Neutrophil (primary cell): ENCODE measurements around the gene YBX1.

Experiments used
- H3K27ac ChIP-seq: fragments of 200-600 bp; sonication (generic); 2 replicates; pipeline ENCODE4 v1.5.1; 2016; ENCODE audit warnings: mild to moderate bottlenecking, moderate library complexity
- H3K27me3 ChIP-seq: fragments of 200-600 bp; sonication (generic); 2 replicates; pipeline ENCODE4 v1.6.0; 2016; ENCODE audit warnings: mild to moderate bottlenecking
- H3K36me3 ChIP-seq: fragments of 200-600 bp; sonication (generic); 2 replicates; pipeline ENCODE4 v1.5.1; 2017
- H3K4me1 ChIP-seq, 2 experiments: fragments of 200-600 bp in 1 of 2; sonication (generic) in 1 of 2; 1 replicate in 1 of 2; 2 replicates in 1 of 2; pipeline versions ENCODE4 v1.5.1 to v1.6.1; 2013 to 2016; ENCODE audit warnings: low read depth in 1 of 2, low read length in 1 of 2, mild to moderate bottlenecking in 1 of 2, moderate library complexity in 1 of 2; ENCODE audit not compliant: control insufficient read depth in 1 of 2, insufficient read depth in 1 of 2
- H3K4me3 ChIP-seq, 2 experiments: fragments of 200-600 bp in 1 of 2; sonication (generic) in 1 of 2; 1 replicate in 1 of 2; 2 replicates in 1 of 2; pipeline ENCODE4 v1.5.1; 2013 to 2016; ENCODE audit warnings: low read depth in 1 of 2, low read length in 1 of 2, mild to moderate bottlenecking in 1 of 2, moderate library complexity in 1 of 2
- H3K9me3 ChIP-seq: fragments of 200-600 bp; sonication (generic); 2 replicates; pipeline ENCODE4 v1.5.1; 2016
- TF ChIP-seq, protein P1 (sequence below): fragments of 200-600 bp; sonication (generic); IDR thresholded peaks from 2 replicates; pipeline ENCODE4 v1.5.1; 2016; ENCODE audit warnings: antibody characterized with exemption

The YBX1 gene

GRCh38 chr1:42742617-42743316 is 60.5 kb downstream of the YBX1 start:
- Histone ChIP-seq H3K4me1 (no peaks in the 10 kb centered on the region), H3K27ac (no peak overlapping the region)

DNA sequence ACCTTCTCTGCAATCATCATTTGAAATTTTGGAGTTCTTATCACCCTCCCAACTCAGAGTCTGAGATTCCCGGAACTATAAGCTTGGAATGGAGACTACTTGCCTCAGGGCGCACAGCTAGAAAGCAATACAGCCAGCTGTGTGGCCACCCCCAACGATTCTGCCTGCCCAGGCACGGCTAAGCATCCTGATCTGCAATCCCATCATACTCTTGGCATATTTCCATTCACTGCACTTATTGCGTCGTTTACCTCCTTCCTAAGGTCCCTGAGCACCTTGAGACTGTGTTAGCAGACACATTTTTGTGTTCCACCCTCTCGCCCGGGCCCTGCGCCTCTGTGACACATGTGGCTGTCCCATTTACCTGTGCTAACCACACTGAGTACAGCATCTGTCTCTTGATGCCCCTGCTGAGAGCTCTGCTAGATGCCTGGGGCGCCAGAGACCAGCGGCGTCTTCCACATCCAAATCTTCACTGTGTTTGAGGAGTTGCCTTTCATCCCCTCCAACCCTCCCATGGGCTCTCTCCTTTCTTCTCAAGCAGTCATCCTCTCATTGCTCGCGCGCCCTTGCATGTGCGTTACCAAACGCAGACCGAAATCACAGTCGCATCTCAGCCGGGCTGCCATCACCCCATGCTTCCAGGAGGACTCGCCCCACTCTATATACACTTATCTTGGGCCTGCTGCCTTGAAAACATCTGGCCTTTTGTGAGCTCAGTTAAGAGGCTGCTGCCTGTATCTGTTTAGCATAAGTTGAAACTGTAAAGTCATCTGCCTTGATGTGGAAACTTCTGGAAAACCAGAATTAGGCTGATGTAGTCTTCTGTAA is 61.3 kb downstream of the YBX1 start:
- Histone ChIP-seq H3K4me3 (no peak overlapping the region), H3K27ac (no peak overlapping the region), H3K4me1 (no peaks in the 10 kb centered on the region), H3K27me3 (no peaks in the 10 kb centered on the region), H3K36me3 (peaks cover 29% of the 10 kb centered on the region), H3K9me3 (no peaks in the 10 kb centered on the region)
- TF ChIP-seq, protein P1, sequence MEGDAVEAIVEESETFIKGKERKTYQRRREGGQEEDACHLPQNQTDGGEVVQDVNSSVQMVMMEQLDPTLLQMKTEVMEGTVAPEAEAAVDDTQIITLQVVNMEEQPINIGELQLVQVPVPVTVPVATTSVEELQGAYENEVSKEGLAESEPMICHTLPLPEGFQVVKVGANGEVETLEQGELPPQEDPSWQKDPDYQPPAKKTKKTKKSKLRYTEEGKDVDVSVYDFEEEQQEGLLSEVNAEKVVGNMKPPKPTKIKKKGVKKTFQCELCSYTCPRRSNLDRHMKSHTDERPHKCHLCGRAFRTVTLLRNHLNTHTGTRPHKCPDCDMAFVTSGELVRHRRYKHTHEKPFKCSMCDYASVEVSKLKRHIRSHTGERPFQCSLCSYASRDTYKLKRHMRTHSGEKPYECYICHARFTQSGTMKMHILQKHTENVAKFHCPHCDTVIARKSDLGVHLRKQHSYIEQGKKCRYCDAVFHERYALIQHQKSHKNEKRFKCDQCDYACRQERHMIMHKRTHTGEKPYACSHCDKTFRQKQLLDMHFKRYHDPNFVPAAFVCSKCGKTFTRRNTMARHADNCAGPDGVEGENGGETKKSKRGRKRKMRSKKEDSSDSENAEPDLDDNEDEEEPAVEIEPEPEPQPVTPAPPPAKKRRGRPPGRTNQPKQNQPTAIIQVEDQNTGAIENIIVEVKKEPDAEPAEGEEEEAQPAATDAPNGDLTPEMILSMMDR: no peak

More at GRCh38 chr1:42742617-42743316, 60.5 kb downstream of the YBX1 start:
- TF ChIP-seq, protein P1: no peak
- Histone ChIP-seq H3K4me3 (no peak overlapping the region), H3K36me3 (peaks cover 22% of the 10 kb centered on the region), H3K27me3 (no peaks in the 10 kb centered on the region), H3K9me3 (no peaks in the 10 kb centered on the region)

DNA sequence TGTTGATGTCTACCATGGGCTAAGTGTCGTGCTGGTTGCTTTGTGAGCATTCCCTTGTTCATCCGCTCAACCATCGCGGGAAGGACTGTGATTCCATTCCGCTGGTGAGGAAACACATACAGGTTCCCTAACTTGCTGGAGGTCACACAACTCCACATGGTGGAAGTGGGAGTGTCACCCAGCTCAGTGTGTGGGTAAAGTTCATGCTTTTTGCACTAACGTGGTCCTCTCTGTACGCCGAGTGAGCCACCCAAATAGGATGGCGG is 61.9 kb downstream of the YBX1 start:
- H3K4me3 ChIP-seq: no peak overlapping the region
- H3K4me1 ChIP-seq: no peaks in the 10 kb centered on the region
- TF ChIP-seq, protein P1: no peak
- no peaks in the 10 kb centered on the region for H3K27me3 ChIP-seq
- no peak overlapping the region for H3K27ac ChIP-seq
- H3K36me3 ChIP-seq: peaks cover 35% of the 10 kb centered on the region
- no peaks in the 10 kb centered on the region for H3K9me3 ChIP-seq

- Histone ChIP-seq H3K9me3 (no peaks in the 10 kb centered on the region), H3K27ac (no peak overlapping the region), H3K4me3 (no peak overlapping the region), H3K4me1 (no peaks in the 10 kb centered on the region), H3K36me3 (peaks cover 48% of the 10 kb centered on the region), H3K27me3 (no peaks in the 10 kb centered on the region)
- TF ChIP-seq, protein P1: no peak
Measured at GRCh38 chr1:42745851-42746250, 63.6 kb downstream of the YBX1 start.

GRCh38 chr1:42746436-42747105 is 64.4 kb downstream of the YBX1 start:
- Histone ChIP-seq H3K36me3 (peaks cover 49% of the 10 kb centered on the region), H3K9me3 (no peaks in the 10 kb centered on the region), H3K4me3 (no peak overlapping the region), H3K27me3 (no peaks in the 10 kb centered on the region), H3K27ac (no peak overlapping the region), H3K4me1 (no peaks in the 10 kb centered on the region)
- TF ChIP-seq, protein P1: no peak
